Measurements from ENCODE around the gene XPO4. TPM values are rescaled to one million over a fixed set of nuclear protein-coding genes. Genes with fewer than 3 reads are reported as not detected.

The XPO4 gene
- total RNA-seq, 2 donors from 2014 or later = 19.3 to 24.8 TPM

DNA sequence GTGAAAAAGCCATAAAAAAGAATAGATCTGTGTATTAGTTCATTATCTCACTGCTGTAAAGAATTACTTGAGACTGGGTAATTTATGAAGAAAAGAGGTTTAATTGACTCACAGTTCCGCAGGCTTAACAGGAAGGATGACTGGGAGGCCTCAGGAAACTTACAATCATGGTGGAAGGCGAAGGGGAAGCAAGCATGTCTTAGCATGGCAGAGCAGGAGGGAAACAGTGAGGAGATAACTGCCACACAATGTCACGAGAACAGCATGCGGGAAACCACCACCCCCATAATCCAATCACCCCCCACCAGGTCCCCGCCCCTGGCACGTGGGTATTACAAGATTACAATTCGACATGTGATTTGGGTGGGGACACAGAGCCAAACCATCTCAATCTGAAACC is 89.7 kb downstream of the XPO4 start:
- no peak for DNase-seq (ENCODE audit: low spot score)
- Histone ChIP-seq H3K4me1 (ENCODE audit: control insufficient read depth in 1 of 2, low read depth in 2 of 2) (peaks cover 2 to 30% of the 10 kb centered on the region in 2 donors), H3K27ac (peak overlapping the region; percentile 84), H3K36me3 (peaks cover 4% of the 10 kb centered on the region), H3K9me3 (no peaks in the 10 kb centered on the region), H3K27me3 (replicated peaks; ENCODE audit: insufficient read depth) (no peaks in the 10 kb centered on the region), H3K4me3 (no peak overlapping the region)
- TF ChIP-seq, protein P1, sequence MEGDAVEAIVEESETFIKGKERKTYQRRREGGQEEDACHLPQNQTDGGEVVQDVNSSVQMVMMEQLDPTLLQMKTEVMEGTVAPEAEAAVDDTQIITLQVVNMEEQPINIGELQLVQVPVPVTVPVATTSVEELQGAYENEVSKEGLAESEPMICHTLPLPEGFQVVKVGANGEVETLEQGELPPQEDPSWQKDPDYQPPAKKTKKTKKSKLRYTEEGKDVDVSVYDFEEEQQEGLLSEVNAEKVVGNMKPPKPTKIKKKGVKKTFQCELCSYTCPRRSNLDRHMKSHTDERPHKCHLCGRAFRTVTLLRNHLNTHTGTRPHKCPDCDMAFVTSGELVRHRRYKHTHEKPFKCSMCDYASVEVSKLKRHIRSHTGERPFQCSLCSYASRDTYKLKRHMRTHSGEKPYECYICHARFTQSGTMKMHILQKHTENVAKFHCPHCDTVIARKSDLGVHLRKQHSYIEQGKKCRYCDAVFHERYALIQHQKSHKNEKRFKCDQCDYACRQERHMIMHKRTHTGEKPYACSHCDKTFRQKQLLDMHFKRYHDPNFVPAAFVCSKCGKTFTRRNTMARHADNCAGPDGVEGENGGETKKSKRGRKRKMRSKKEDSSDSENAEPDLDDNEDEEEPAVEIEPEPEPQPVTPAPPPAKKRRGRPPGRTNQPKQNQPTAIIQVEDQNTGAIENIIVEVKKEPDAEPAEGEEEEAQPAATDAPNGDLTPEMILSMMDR (IDR thresholded peaks at IDR 0.05) = no peak
- ATAC-seq (ENCODE audit: insufficient number of reproducible peaks, low FRiP score, low read depth) = no peak

DNA sequence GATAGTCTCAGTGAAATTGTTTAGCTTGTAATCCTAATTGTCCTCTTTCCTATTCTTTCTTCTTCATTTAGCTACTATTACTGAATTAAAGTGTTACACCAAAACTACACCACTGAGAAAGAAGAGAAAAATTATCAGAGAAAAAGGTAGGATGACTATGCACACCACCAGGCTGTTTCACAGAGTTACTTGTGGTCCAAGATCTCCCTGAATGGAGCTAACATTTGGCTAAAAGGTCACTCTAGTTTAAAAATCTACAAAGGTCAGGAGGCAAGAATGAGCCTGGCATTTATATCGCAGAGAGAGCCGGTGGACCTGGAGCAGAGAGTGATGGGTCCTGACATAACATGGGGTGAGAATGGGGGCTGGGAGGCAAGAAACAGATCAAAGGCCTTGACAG is 91.7 kb downstream of the XPO4 start:
- peaks cover 0 to 20% of the 10 kb centered on the region in 2 donors for H3K4me1 ChIP-seq (ENCODE audit: control insufficient read depth in 1 of 2, low read depth in 2 of 2)

DNA sequence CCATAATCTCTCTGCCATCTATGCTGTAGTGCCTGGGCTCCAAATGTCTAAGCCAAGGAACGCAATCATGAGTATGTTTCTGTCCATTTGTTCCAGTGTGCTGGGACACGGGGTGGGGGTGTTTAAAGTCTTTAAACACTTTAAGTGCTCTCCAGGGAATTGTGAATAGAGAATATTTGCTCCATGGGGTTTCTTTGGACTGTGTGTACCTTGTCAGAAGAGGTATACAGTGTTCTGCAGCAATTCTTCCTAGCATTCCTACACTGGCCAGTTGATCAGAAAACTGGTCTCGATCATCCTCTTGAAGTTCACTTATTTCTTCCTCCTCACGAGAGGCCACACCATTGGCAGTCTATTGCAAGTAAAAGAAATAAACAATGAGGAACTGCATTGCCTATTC is 93.7 kb downstream of the XPO4 start:
- H3K36me3 ChIP-seq = peaks cover 4% of the 10 kb centered on the region
- H3K27me3 ChIP-seq (replicated peaks; ENCODE audit: insufficient read depth) = no peaks in the 10 kb centered on the region
- TF ChIP-seq, protein P1 (IDR thresholded peaks at IDR 0.05) = no peak
- no peak overlapping the region for H3K4me3 ChIP-seq
- no peak for DNase-seq (ENCODE audit: low spot score)
- H3K4me1 ChIP-seq (ENCODE audit: control insufficient read depth in 1 of 2, low read depth in 2 of 2) = peaks cover 0 to 8% of the 10 kb centered on the region in 2 donors
- H3K27ac ChIP-seq = no peak overlapping the region
- ATAC-seq (ENCODE audit: insufficient number of reproducible peaks, low FRiP score, low read depth) = no peak
- H3K9me3 ChIP-seq = no peaks in the 10 kb centered on the region

More for the DNA sequence above, 91.7 kb downstream of the XPO4 start:
- no peaks in the 10 kb centered on the region for H3K27me3 ChIP-seq (replicated peaks; ENCODE audit: insufficient read depth)
- TF ChIP-seq, protein P1 (IDR thresholded peaks at IDR 0.05) = no peak
- DNase-seq (ENCODE audit: low spot score) (no peak), ATAC-seq (ENCODE audit: insufficient number of reproducible peaks, low FRiP score, low read depth) (no peak)
- H3K4me3 ChIP-seq = no peak overlapping the region
- H3K36me3 ChIP-seq = peaks cover 4% of the 10 kb centered on the region
- H3K27ac ChIP-seq = no peak overlapping the region
- no peaks in the 10 kb centered on the region for H3K9me3 ChIP-seq

- H3K9me3 ChIP-seq = no peaks in the 10 kb centered on the region
- TF ChIP-seq, protein P1 (IDR thresholded peaks at IDR 0.05) = no peak
- H3K4me1 ChIP-seq (ENCODE audit: control insufficient read depth in 1 of 2, low read depth in 2 of 2) = no peaks in the 10 kb centered on the region
- H3K36me3 ChIP-seq = peaks cover 3% of the 10 kb centered on the region
- no peak overlapping the region for H3K27ac ChIP-seq
- no peak for DNase-seq (ENCODE audit: low spot score)
- no peak for ATAC-seq (ENCODE audit: insufficient number of reproducible peaks, low FRiP score, low read depth)
- no peak overlapping the region for H3K4me3 ChIP-seq
- H3K27me3 ChIP-seq (replicated peaks; ENCODE audit: insufficient read depth) = no peaks in the 10 kb centered on the region
These were observed 99.2 kb downstream of the XPO4 start for GRCh38 chr13:20803180-20803965.

DNA sequence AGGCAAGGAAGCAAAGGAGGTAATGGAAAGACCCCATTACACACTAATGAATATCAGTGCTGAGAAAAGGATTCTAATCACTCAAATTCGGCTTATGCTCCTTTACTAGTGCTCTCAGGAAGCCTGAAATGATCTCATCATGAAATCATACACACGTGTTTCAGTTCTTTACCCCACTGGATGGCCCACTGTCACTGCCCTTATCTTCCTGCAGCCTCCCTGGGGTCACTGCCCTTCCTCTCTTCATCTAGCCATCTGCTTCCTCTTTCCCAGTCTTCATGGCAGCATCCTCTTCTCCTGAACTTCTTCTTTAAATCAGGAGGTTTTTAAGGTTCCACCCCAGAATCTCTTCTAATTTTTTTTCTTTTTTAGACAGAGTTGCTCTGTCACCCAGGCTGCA is 100.8 kb downstream of the XPO4 start:
- no peak overlapping the region for H3K27ac ChIP-seq
- peaks cover 2 to 8% of the 10 kb centered on the region in 2 donors for H3K4me1 ChIP-seq (ENCODE audit: control insufficient read depth in 1 of 2, low read depth in 2 of 2)
- no peak overlapping the region for H3K4me3 ChIP-seq
- no peak for ATAC-seq (ENCODE audit: insufficient number of reproducible peaks, low FRiP score, low read depth)
- TF ChIP-seq, protein P1 (IDR thresholded peaks at IDR 0.05) = no peak
- H3K9me3 ChIP-seq = no peaks in the 10 kb centered on the region
- DNase-seq (ENCODE audit: low spot score) = no peak
- H3K36me3 ChIP-seq = peaks cover 3% of the 10 kb centered on the region
- H3K27me3 ChIP-seq (replicated peaks; ENCODE audit: insufficient read depth) = no peaks in the 10 kb centered on the region
